CD4-positive, alpha-beta T cell treated with Interleukin-15 for 4 hours (primary cell): ENCODE results near the gene KLK10.

Experiments
- DNase-seq: peaks from one replicate; pipeline ENCODE4 v3.0.0-alpha.2; 2020; ENCODE audit warnings: low spot score

Gene KLK10

DNA sequence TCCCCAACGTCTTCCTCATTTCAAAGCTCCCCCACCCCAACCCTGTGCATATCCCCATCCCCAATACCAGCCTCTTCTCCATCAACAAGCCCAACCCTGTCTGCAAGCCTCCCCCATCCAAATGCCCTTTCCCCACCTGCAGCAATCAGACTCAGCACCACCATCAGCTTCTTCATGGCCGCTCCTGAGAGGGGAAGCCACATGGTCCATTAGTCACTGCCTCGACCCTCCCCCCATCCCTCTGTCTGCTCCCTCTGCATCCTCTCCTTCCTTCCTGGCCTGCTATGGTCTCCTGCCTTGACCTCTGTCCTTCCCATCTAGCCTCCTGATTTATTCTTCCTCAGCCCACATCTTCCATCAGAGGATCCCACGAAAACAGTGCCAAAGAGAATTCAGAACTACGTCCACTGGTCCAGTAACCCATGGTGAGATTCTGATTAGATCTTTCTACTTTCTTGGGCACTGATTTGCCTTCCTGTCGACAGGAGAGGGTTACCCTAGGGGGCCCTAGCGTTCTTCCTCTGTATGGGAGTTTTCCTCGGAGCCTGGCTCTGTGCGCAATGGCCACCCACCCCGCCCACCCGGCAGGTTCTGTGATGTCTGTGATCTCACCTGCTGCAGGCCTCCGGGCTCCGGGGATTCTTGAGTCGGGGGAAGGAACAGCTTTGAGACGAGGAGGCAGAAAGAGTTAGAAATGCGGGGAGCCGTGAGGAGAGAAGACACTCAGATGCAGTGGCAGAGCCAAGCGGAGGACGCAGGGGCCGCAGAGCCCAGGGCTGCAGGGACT is 51.4 kb downstream of the KLK10 start:
- no peak for DNase-seq

DNA sequence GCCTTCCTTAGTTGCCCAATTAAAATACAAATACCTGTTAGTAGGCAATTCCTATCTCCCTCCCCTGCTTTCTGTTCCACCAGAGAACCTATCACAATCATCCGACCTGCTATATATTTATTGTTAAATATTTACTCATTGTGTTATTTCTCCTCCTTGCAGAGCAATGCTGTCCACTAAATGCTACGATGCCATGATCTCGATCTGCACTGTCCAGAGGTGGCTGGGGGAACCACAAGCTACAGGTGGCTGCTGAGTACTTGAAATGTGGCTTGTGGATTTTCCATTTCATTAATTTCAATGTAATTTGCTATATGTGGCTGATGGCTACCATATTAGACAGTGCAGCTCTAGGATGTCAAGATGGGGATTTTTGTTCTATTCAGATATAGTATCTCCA is 55.2 kb downstream of the KLK10 start:
- no peak for DNase-seq

DNA sequence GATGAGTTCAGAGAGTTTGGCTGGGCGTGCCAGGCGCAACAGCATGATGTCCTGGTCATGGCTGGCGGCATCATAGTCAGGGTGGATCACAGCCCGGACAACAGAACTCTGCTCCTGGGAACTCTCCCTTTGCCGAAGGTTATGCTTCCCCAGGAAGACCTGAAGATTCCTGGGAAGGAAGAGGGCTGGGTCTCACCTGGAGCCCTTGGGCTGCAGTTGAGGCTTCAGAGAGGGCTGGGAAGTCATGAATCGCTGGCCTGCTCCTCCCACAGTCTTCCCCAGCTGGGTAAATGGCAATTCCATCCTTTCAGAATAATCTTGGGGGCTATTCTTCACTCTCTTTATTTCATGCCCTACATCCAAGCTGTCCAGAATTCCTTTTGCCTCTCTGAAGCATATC is 56.1 kb downstream of the KLK10 start:
- no peak for DNase-seq
